ENCODE data around the gene FCHSD1.
"Not testable (repeated sequence)": the region's sequence is repeated elsewhere in the genome, so short reads cannot be mapped to it uniquely, and the experiment has no call there.

FCHSD1 gene

DNA sequence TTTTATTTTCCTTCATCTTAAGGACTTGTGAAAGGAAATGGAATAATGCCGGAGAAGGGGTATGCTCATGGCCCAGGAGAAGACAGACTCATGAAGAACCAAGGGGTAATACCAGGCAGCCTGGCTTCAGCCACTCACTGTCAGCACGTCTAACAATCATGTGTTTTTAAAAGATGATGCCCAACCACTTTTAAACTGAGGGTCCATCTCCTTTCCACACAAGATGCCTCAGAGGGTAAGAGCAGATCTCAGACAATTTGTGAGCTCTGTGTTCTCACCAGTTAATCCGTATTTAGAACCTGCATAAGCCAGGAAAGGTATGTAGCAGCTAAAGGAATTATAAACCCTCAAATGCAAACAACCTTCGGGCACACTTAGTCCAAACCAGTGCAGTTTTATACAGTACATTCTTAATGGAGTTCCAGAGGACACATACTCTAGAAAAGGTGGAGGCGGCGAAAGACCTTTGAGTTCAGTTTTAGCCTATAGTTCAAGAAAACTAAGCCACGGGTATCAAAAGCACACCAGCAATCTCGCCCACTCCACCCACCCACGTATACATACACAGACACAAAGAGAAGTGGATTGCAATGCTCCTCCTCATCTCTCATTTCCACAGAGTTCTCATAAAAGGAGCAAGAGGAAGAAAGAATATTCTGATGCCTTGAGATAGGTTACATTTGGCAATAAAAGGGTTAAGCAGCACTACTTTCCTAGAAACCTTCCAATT, 35.1 kb downstream of the FCHSD1 start:
- H3K36me3 ChIP-seq (ENCODE audit: insufficient read depth, low read length): peaks cover 35% of the 10 kb centered on the region

DNA sequence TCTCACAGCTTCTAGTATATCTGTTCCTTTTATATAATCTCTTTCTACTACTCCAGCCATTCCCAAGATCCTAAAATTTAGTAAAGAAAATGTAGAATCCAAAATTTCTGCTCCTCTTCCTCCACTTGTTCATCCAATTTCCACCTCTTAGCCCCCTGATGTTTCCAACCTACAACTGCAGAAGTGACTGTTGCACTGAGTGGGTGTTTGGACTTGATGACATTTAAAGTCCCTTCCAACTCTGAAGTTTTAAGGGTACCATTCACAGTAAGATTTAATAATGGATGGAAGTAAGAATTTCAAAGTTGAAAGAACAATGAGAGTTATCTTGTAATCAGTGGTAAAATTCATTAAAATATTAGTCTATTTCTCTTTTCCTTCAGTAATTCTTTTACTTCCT, 37.9 kb downstream of the FCHSD1 start:
- no peaks in the 10 kb centered on the region for H3K27me3 ChIP-seq (ENCODE audit: insufficient read depth, low read length, poor library complexity)
- H3K9ac ChIP-seq (ENCODE audit: low read depth, low read length): no peak overlapping the region
- H4K20me1 ChIP-seq (ENCODE audit: insufficient read depth, low read length): peaks cover 18% of the 10 kb centered on the region; the same call in 1 of the 2 replicates
- peak overlapping the region; percentile 45; the same call in 1 of the 2 replicates for H3K27ac ChIP-seq (ENCODE audit: low read length)
- peaks cover 98% of the 10 kb centered on the region for H3K79me2 ChIP-seq (ENCODE audit: insufficient read depth, low read length)
- peak overlapping the region; percentile 24; the same call in 1 of the 2 replicates for H3K4me2 ChIP-seq (ENCODE audit: insufficient read depth, low read length)
- peaks cover 86% of the 10 kb centered on the region for H3K4me1 ChIP-seq (ENCODE audit: insufficient read depth, low read length)
- no peak for ATAC-seq (ENCODE audit: insufficient read depth, low read depth)
- no peak overlapping the region for H3K4me3 ChIP-seq (ENCODE audit: low read depth in 1 of 2, low read length in 2 of 2)
- H3K36me3 ChIP-seq (ENCODE audit: insufficient read depth, low read length): peaks cover 36% of the 10 kb centered on the region
- no peak for DNase-seq
- no peaks in the 10 kb centered on the region for H3K9me3 ChIP-seq (ENCODE audit: insufficient read depth, low read length, severe bottlenecking)
- no peak for TF ChIP-seq EZH2 (IDR thresholded peaks at IDR 0.05; ENCODE audit: borderline replicate concordance, low read depth, low read length, severe bottlenecking)
- TF ChIP-seq, protein P1, sequence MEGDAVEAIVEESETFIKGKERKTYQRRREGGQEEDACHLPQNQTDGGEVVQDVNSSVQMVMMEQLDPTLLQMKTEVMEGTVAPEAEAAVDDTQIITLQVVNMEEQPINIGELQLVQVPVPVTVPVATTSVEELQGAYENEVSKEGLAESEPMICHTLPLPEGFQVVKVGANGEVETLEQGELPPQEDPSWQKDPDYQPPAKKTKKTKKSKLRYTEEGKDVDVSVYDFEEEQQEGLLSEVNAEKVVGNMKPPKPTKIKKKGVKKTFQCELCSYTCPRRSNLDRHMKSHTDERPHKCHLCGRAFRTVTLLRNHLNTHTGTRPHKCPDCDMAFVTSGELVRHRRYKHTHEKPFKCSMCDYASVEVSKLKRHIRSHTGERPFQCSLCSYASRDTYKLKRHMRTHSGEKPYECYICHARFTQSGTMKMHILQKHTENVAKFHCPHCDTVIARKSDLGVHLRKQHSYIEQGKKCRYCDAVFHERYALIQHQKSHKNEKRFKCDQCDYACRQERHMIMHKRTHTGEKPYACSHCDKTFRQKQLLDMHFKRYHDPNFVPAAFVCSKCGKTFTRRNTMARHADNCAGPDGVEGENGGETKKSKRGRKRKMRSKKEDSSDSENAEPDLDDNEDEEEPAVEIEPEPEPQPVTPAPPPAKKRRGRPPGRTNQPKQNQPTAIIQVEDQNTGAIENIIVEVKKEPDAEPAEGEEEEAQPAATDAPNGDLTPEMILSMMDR (IDR thresholded peaks at IDR 0.05; ENCODE audit: borderline replicate concordance, extremely low read depth, low read length, poor library complexity, severe bottlenecking): no peak
- H2AFZ ChIP-seq (ENCODE audit: low read depth, low read length): no peak overlapping the region

More for the DNA sequence above, 35.1 kb downstream of the FCHSD1 start:
- Histone ChIP-seq H4K20me1 (ENCODE audit: insufficient read depth, low read length) (peaks cover 14% of the 10 kb centered on the region; the same call in 1 of the 2 replicates), H2AFZ (ENCODE audit: low read depth, low read length) (no peak overlapping the region), H3K9ac (ENCODE audit: low read depth, low read length) (peak overlapping the region; percentile 25; the same call in 1 of the 2 replicates), H3K4me1 (ENCODE audit: insufficient read depth, low read length) (peaks cover 70% of the 10 kb centered on the region), H3K27me3 (ENCODE audit: insufficient read depth, low read length, poor library complexity) (no peaks in the 10 kb centered on the region), H3K4me2 (ENCODE audit: insufficient read depth, low read length) (peak overlapping the region; percentile 77), H3K27ac (ENCODE audit: low read length) (peak overlapping the region; percentile 57), H3K4me3 (ENCODE audit: low read depth in 1 of 2, low read length in 2 of 2) (peak overlapping the region in 1 of 2 experiments; percentile 69; a peak in 2 of 4 replicates), H3K9me3 (ENCODE audit: insufficient read depth, low read length, severe bottlenecking) (no peaks in the 10 kb centered on the region), H3K79me2 (ENCODE audit: insufficient read depth, low read length) (peaks cover 79% of the 10 kb centered on the region)
- DNase-seq (no peak), ATAC-seq (ENCODE audit: insufficient read depth, low read depth) (no peak)
- TF ChIP-seq, protein P1 (IDR thresholded peaks at IDR 0.05; ENCODE audit: borderline replicate concordance, extremely low read depth, low read length, poor library complexity, severe bottlenecking): no peak
- TF ChIP-seq EZH2 (IDR thresholded peaks at IDR 0.05; ENCODE audit: borderline replicate concordance, low read depth, low read length, severe bottlenecking): no peak

DNA sequence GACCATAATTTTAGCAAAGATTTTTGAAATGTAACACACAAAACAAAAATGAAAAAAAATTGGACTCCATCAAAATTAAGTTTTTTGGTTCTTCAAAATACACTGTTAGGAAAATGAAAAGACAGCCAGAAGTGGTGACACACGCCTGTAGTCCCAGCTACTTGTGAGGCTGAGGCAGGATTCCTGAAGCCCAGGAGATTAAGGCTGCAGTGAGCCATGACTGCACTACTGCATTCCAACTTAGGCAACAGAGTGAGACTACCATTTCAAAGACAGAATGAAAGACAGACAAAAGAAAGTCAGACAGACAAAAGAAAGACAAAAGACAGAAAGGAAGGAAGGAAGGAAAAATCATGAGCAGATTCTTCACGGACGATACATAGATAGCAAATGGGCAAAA, 39.9 kb downstream of the FCHSD1 start:
- Histone ChIP-seq H3K79me2 (ENCODE audit: insufficient read depth, low read length) (peaks cover 98% of the 10 kb centered on the region), H3K27ac (ENCODE audit: low read length) (peak overlapping the region; percentile 34), H3K27me3 (ENCODE audit: insufficient read depth, low read length, poor library complexity) (no peaks in the 10 kb centered on the region), H3K36me3 (ENCODE audit: insufficient read depth, low read length) (peaks cover 28% of the 10 kb centered on the region), H3K4me2 (ENCODE audit: insufficient read depth, low read length) (0 out of 2 replicates have a peak overlapping the region, but pooled peaks have one; percentile 32), H4K20me1 (ENCODE audit: insufficient read depth, low read length) (peaks cover 8% of the 10 kb centered on the region; the same call in 1 of the 2 replicates), H3K9me3 (ENCODE audit: insufficient read depth, low read length, severe bottlenecking) (no peaks in the 10 kb centered on the region), H3K9ac (ENCODE audit: low read depth, low read length) (no peak overlapping the region), H2AFZ (ENCODE audit: low read depth, low read length) (no peak overlapping the region), H3K4me3 (ENCODE audit: low read depth in 1 of 2, low read length in 2 of 2) (no peak overlapping the region), H3K4me1 (ENCODE audit: insufficient read depth, low read length) (peaks cover 89% of the 10 kb centered on the region)
- DNase-seq (no peak), ATAC-seq (ENCODE audit: insufficient read depth, low read depth) (no peak)
- TF ChIP-seq, protein P1 (IDR thresholded peaks at IDR 0.05; ENCODE audit: borderline replicate concordance, extremely low read depth, low read length, poor library complexity, severe bottlenecking): no peak
- TF ChIP-seq EZH2 (IDR thresholded peaks at IDR 0.05; ENCODE audit: borderline replicate concordance, low read depth, low read length, severe bottlenecking): no peak

DNA sequence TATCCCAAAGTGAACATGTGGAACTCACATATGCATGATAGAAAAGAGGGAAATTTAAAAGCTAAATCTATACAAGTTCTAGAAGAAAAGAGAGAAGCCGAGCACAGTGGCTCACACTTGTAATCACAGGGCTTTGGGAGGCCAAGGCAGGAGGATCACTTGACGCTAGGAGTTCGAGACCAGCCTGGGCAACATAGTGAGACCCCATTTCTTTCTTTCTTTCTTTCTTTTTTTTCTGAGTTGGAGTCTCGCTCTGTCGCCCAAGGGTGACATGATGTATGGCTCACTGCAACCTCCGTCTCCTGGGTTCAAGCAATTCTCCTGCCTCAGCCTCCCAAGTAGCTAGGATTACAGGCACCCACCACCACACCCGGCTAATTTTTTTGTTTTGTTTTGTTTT, 41.3 kb downstream of the FCHSD1 start:
- not testable (repeated sequence) for H3K4me3 ChIP-seq (ENCODE audit: low read depth in 1 of 2, low read length in 2 of 2); H2AFZ ChIP-seq (ENCODE audit: low read depth, low read length); H3K9ac ChIP-seq (ENCODE audit: low read depth, low read length); H4K20me1 ChIP-seq (ENCODE audit: insufficient read depth, low read length); DNase-seq; H3K9me3 ChIP-seq (ENCODE audit: insufficient read depth, low read length, severe bottlenecking); ATAC-seq (ENCODE audit: insufficient read depth, low read depth); H3K27me3 ChIP-seq (ENCODE audit: insufficient read depth, low read length, poor library complexity)
- Histone ChIP-seq H3K36me3 (ENCODE audit: insufficient read depth, low read length) (peaks cover 23% of the 10 kb centered on the region; the same call in 1 of the 2 replicates), H3K79me2 (ENCODE audit: insufficient read depth, low read length) (peaks cover 91% of the 10 kb centered on the region), H3K4me1 (ENCODE audit: insufficient read depth, low read length) (peaks cover 95% of the 10 kb centered on the region), H3K27ac (ENCODE audit: low read length) (peak overlapping the region; percentile 92), H3K4me2 (ENCODE audit: insufficient read depth, low read length) (peak overlapping the region; percentile 38; the same call in 1 of the 2 replicates)
